Peyer's patch (tissue), 4 donors: ENCODE results near the gene IQGAP3.

Source experiments
- POLR2A ChIP-seq, 2 donors: fragments of 450-650 bp; IDR thresholded peaks; one replicate each; pipeline ENCODE4 v1.5.1; 2017; ENCODE audit warnings: antibody characterized with exemption in 2 of 2, mild to moderate bottlenecking in 2 of 2, moderate library complexity in 2 of 2
- TF ChIP-seq, protein P1 (sequence below), 6 experiments: fragments of 450-650 bp in 4 of 6; fragments of 200-600 bp in 2 of 6; sonication (generic) in 1 of 6; IDR thresholded peaks; one replicate each; pipeline ENCODE4 v1.5.1; 2017 to 2019; ENCODE audit warnings: antibody characterized with exemption in 6 of 6, mild to moderate bottlenecking in 3 of 6, moderate library complexity in 1 of 6

DNA sequence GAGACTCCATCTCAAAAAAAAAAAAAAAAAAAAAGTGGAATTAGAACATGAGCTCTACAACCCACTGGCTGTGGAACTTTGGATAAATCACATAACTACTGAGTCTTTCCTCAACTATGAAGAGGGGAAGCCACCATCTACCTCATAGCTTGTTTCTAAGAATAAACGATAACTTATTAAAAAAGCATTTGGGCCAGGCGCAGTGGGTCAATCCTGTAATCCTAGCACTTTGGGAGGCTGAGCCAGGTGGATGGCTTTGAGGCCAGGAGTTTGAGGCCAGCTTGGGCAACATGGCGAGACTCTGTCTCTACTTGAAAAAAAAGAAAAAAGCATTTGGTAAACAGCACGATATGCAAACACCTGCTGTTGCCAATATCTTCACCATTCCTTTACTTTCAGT, 40.0 kb downstream of the IQGAP3 start:
- TF ChIP-seq, protein P1, sequence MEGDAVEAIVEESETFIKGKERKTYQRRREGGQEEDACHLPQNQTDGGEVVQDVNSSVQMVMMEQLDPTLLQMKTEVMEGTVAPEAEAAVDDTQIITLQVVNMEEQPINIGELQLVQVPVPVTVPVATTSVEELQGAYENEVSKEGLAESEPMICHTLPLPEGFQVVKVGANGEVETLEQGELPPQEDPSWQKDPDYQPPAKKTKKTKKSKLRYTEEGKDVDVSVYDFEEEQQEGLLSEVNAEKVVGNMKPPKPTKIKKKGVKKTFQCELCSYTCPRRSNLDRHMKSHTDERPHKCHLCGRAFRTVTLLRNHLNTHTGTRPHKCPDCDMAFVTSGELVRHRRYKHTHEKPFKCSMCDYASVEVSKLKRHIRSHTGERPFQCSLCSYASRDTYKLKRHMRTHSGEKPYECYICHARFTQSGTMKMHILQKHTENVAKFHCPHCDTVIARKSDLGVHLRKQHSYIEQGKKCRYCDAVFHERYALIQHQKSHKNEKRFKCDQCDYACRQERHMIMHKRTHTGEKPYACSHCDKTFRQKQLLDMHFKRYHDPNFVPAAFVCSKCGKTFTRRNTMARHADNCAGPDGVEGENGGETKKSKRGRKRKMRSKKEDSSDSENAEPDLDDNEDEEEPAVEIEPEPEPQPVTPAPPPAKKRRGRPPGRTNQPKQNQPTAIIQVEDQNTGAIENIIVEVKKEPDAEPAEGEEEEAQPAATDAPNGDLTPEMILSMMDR (IDR thresholded peaks at IDR 0.05), result no peak
- no peak for TF ChIP-seq POLR2A (IDR thresholded peaks at IDR 0.05)
